HepG2 (cell line): Measurements from ENCODE around the gene PCSK6. TPM values are rescaled to one million over a fixed set of nuclear protein-coding genes. Genes with fewer than 3 reads are reported as not detected.

Experiments used
- ATAC-seq: fragments of 200-7000 bp; cut with Tn5 transposase; 3 replicates; pipeline ENCODE4 v1.9.1; 2020; ENCODE audit warnings: mild to moderate bottlenecking, moderate library complexity
- BruUV-seq: library from RNA; stranded (reverse); fragments of 400-500 nt; replicated peaks from 2 replicates; lab custom pipeline; 2021; lab: Mats Ljungman, UMichigan
- CTCF ChIA-PET: fragments of 300-600 bp; formaldehyde crosslinking; extraction: SDS; loops from one replicate; lab custom pipeline; 2021; ENCODE audit warnings: low total read pairs, inconsistent platforms, low intra/inter-chr PET ratio; lab: Yijun Ruan, JAX
- POLR2A ChIA-PET: fragments of 350-600 bp; sonication (Branson Sonifier 250); formaldehyde crosslinking; loops from one replicate; lab custom pipeline; 2020; ENCODE audit warnings: antibody characterized with exemption, inconsistent platforms; lab: Yijun Ruan, JAX
- DNase-seq: peaks from one replicate; pipeline ENCODE4 v3.0.0-alpha.2; 2015; ENCODE audit warnings: low spot score
- FAIRE-seq: peaks from 3 replicates; lab custom pipeline; 2011; peaks lifted over from hg19 to GRCh38; lab: Jason Lieb, UNC
- H2AFZ ChIP-seq: one replicate; pipeline ENCODE4 v1.6.1; 2011; ENCODE audit warnings: low read length, inconsistent platforms
- H3K27ac ChIP-seq: fragments of 300-600 bp; 3 replicates; pipeline ENCODE4 v1.8.0; 2011; ENCODE audit warnings: mixed run types, mild to moderate bottlenecking, mixed read lengths, low read length, inconsistent platforms; ENCODE audit not compliant: insufficient read depth; ENCODE audit errors: extremely low read length
- H3K27me3 ChIP-seq, 2 experiments: fragments of 200-600 bp in 1 of 2; 2 replicates in 1 of 2; 3 replicates in 1 of 2; pipeline versions ENCODE4 v1.6.0 to v1.8.0; 2011; ENCODE audit warnings: low read length in 2 of 2, mild to moderate bottlenecking in 2 of 2, moderate library complexity in 2 of 2, inconsistent platforms in 1 of 2; ENCODE audit not compliant: insufficient read depth in 2 of 2, control insufficient read depth in 1 of 2
- H3K36me3 ChIP-seq, 2 experiments: fragments of 200-600 bp in 1 of 2; replicated peaks in 1 of 2; 2 replicates in 1 of 2; 3 replicates in 1 of 2; pipeline versions ENCODE4 v1.5.1 to v1.8.0; 2011; ENCODE audit warnings: low read length in 2 of 2, inconsistent platforms in 1 of 2; ENCODE audit not compliant: insufficient read depth in 2 of 2, control insufficient read depth in 1 of 2
- H3K4me1 ChIP-seq: 2 replicates; pipeline ENCODE4 v1.5.1; 2012; ENCODE audit warnings: low read length, inconsistent platforms; ENCODE audit not compliant: insufficient read depth
- H3K4me2 ChIP-seq: 2 replicates; pipeline ENCODE4 v1.6.0; 2011; ENCODE audit warnings: low read depth, low read length, inconsistent platforms
- H3K4me3 ChIP-seq, 3 experiments: fragments of 200-600 bp in 1 of 3; sonication (generic), shearing (Covaris generic) in 1 of 3; replicated peaks in 1 of 3; 2 replicates each; pipeline ENCODE4 v1.5.1; 2011 to 2016; ENCODE audit warnings: low read length in 3 of 3, inconsistent platforms in 2 of 3, low read depth in 2 of 3, mild to moderate bottlenecking in 2 of 3, control low read depth in 1 of 3, mixed read lengths in 1 of 3; ENCODE audit not compliant: insufficient read depth in 1 of 3
- H3K79me2 ChIP-seq: one replicate; pipeline ENCODE4 v1.6.1; 2011; ENCODE audit warnings: low read length, inconsistent platforms; ENCODE audit not compliant: insufficient read depth
- H3K9ac ChIP-seq: 2 replicates; pipeline ENCODE4 v1.6.0; 2011; ENCODE audit warnings: mild to moderate bottlenecking, low read depth, low read length, inconsistent platforms; ENCODE audit not compliant: insufficient read depth
- H3K9me3 ChIP-seq: 2 replicates; pipeline ENCODE4 v1.5.1; 2012; ENCODE audit warnings: mild to moderate bottlenecking, low read length
- H4K20me1 ChIP-seq: 2 replicates; pipeline ENCODE4 v1.6.0; 2011; ENCODE audit warnings: inconsistent platforms, mild to moderate bottlenecking, low read length, moderate library complexity; ENCODE audit not compliant: insufficient read depth
- CCDC6 ChIP-seq: sonication (generic); formaldehyde crosslinking; IDR thresholded peaks from 2 replicates; pipeline ENCODE4 v1.8.1; 2022; ENCODE audit warnings: mild to moderate bottlenecking, missing genetic modification reagents, moderate library complexity
- CENPT ChIP-seq: sonication (generic); formaldehyde crosslinking; IDR thresholded peaks from 2 replicates; pipeline ENCODE4 v1.8.0; 2022; ENCODE audit warnings: low read depth, mild to moderate bottlenecking, moderate library complexity, missing genetic modification reagents
- CREB1 ChIP-seq, 2 experiments: fragments of 450-650 bp in 1 of 2; IDR thresholded peaks; 2 replicates each; pipeline ENCODE4 v1.6.1; 2016 to 2017; ENCODE audit warnings: control low read depth in 1 of 2, mild to moderate bottlenecking in 1 of 2, missing compliant biosample characterization in 1 of 2, missing genetic modification characterization in 1 of 2
- GATAD1 ChIP-seq: IDR thresholded peaks from 2 replicates; pipeline ENCODE4 v1.6.1; 2016; ENCODE audit warnings: missing genetic modification reagents, missing compliant biosample characterization
- IRF1 ChIP-seq: sonication (generic); formaldehyde crosslinking; IDR thresholded peaks from 2 replicates; pipeline ENCODE4 v1.4.0; 2020; ENCODE audit warnings: low read depth, mild to moderate bottlenecking, missing genetic modification reagents
- MIER3 ChIP-seq: IDR thresholded peaks from 2 replicates; pipeline ENCODE4 v1.6.1; 2016; ENCODE audit warnings: missing compliant biosample characterization, borderline replicate concordance
- PCBP2 ChIP-seq: fragments of 200-400 bp; formaldehyde crosslinking; optimal IDR thresholded peaks from 2 replicates; pipeline ENCODE3; 2018; ENCODE audit warnings: low read length, low read depth; ENCODE audit not compliant: poor library complexity, severe bottlenecking
- PHF20 ChIP-seq: sonication (generic); formaldehyde crosslinking; IDR thresholded peaks from 2 replicates; pipeline ENCODE4 v1.5.0; 2020; ENCODE audit warnings: mild to moderate bottlenecking, missing genetic modification reagents
- RBFOX2 ChIP-seq: fragments of 200-400 bp; formaldehyde crosslinking; IDR thresholded peaks from 2 replicates; pipeline ENCODE4 v1.6.1; 2017; ENCODE audit warnings: low read depth, mild to moderate bottlenecking, low read length
- REL ChIP-seq: sonication (generic); formaldehyde crosslinking; conservative IDR thresholded peaks from 2 replicates; pipeline ENCODE4 v1.8.0; 2022; ENCODE audit warnings: mild to moderate bottlenecking, missing genetic modification reagents, moderate library complexity
- SMAD9 ChIP-seq: sonication (generic); formaldehyde crosslinking; IDR thresholded peaks from 2 replicates; pipeline ENCODE4 v1.5.1; 2020; ENCODE audit warnings: mild to moderate bottlenecking, missing genetic modification reagents
- ZNF280D ChIP-seq: sonication (generic); formaldehyde crosslinking; IDR thresholded peaks from 2 replicates; pipeline ENCODE4 v1.5.1; 2020; ENCODE audit warnings: mild to moderate bottlenecking, missing genetic modification reagents
- ZNF34 ChIP-seq: sonication (generic); formaldehyde crosslinking; IDR thresholded peaks from 2 replicates; pipeline ENCODE4 v1.4.0; 2020; ENCODE audit warnings: mild to moderate bottlenecking, missing genetic modification reagents, borderline replicate concordance
- ZNF546 ChIP-seq: sonication (generic); formaldehyde crosslinking; conservative IDR thresholded peaks from 2 replicates; pipeline ENCODE4 v1.8.1; 2023; ENCODE audit warnings: mild to moderate bottlenecking, missing genetic modification reagents
- ZNF747 ChIP-seq: sonication (generic); formaldehyde crosslinking; IDR thresholded peaks from 2 replicates; pipeline ENCODE4 v1.8.1; 2023; ENCODE audit warnings: missing genetic modification reagents, mild to moderate bottlenecking, borderline replicate concordance
- WGBS: methylation state at CpG from one replicate; pipeline ENCODE4 v1.1.6; 2017; ENCODE audit warnings: low lambda C conversion rate; 5-methylcytosine and 5-hydroxymethylcytosine counted together
- in situ Hi-C: cut with HindIII; loops from 2 replicates; pipeline ENCODE4 v1.10.0; 2017; ENCODE audit warnings: low pct_unique_long_range_greater_than_20kb; ENCODE audit not compliant: extremely low pct_ligation_motif_present
- intact Hi-C: fragments of 100-400 bp; cut with micrococcal nuclease; formaldehyde crosslinking; loops from one replicate; pipeline ENCODE4 v1.10.0; 2022; ENCODE audit not compliant: unreplicated experiment
- polyA plus RNA-seq, 8 experiments: library from polyadenylated mRNA; depleted of rRNA in 3 of 8; stranded (reverse) in 7 of 8; unstranded in 1 of 8; fragments of >200 nt; fragmentation: Illumina TruSeq in 4 of 8; extraction: Trizol in 4 of 8; gene quantifications; 2 replicates each; pipeline versions ENCODE4 v1.2.1 to v1.2.3, GENCODE V29; 2011 to 2016; ENCODE audit warnings: low read depth in 4 of 8, missing spikeins in 1 of 8, mixed read lengths in 1 of 8; ENCODE audit not compliant: insufficient read depth in 1 of 8
- total RNA-seq, 5 experiments: library from RNA; depleted of rRNA; stranded (reverse); fragments of >200 nt; fragmentation: Illumina TruSeq; extraction: Trizol; gene quantifications; 2 replicates each; pipeline ENCODE4 v1.2.3, GENCODE V29; 2016; ENCODE audit warnings: low read depth in 1 of 5
- TF ChIP-seq, protein P1 (sequence below): sonication (generic); formaldehyde crosslinking; IDR thresholded peaks from 2 replicates; pipeline ENCODE4 v1.8.1; 2023; ENCODE audit warnings: mild to moderate bottlenecking, missing genetic modification reagents
- TF ChIP-seq, protein P2 (sequence below): IDR thresholded peaks from 2 replicates; pipeline ENCODE4 v1.6.1; 2016; ENCODE audit warnings: low read depth, control low read depth

The PCSK6 gene
- total and polyA plus RNA-seq, 2 of the 13 experiments (the other 11 are each of a cell fraction or from before 2014, with no cell fraction given): 56.5 to 155 TPM

GRCh38 chr15:101494251-101494796, 4.8 kb upstream of the PCSK6 start:
- in situ Hi-C loops: loop anchor here (10.0 kb wide), 1 partner anchor 200 kb away; the partner anchor contains the start of gene SNRPA1
- no peak for ATAC-seq
- CTCF ChIA-PET: no interaction called here

More at GRCh38 chr15:101494251-101494796, 4.8 kb upstream of the PCSK6 start:
- Histone ChIP-seq H3K36me3 (no peaks in the 10 kb centered on the region), H3K9me3 (no peaks in the 10 kb centered on the region), H3K27ac (no peak overlapping the region), H3K4me1 (peaks cover 63% of the 10 kb centered on the region), H3K4me2 (no peak overlapping the region), H3K4me3 (no peak overlapping the region), H3K9ac (no peak overlapping the region), H3K79me2 (peaks cover 4% of the 10 kb centered on the region), H3K27me3 (no peaks in the 10 kb centered on the region), H4K20me1 (no peaks in the 10 kb centered on the region), H2AFZ (no peak overlapping the region)
- POLR2A ChIA-PET: interaction anchor here (1.2 to 1.3 kb wide), 2 partner anchors 34 to 55 kb away, joined by 4 read pairs; no protein-coding TSS in a partner anchor
- WGBS: 80% methylated on average over 10 of the region's 10 CpGs
- intact Hi-C loops: no loop called here
- no TSS peak for BruUV-seq
- FAIRE-seq (no peak), DNase-seq (no peak)
- TF ChIP-seq MIER3 (CRISPR knock-in tag) (no peak), REL (CRISPR knock-in tag) (no peak), ZNF34 (CRISPR knock-in tag) (no peak), IRF1 (CRISPR knock-in tag) (no peak), SMAD9 (CRISPR knock-in tag) (no peak), ZNF747 (CRISPR knock-in tag) (no peak), PCBP2 (no peak), ZNF546 (CRISPR knock-in tag) (no peak), GATAD1 (CRISPR knock-in tag) (no peak), RBFOX2 (no peak), CREB1 (IDR thresholded peaks at IDR 0.05) (no peak), CREB1 (CRISPR knock-in tag; IDR thresholded peaks at IDR 0.05) (no peak), ZNF280D (no peak), CCDC6 (CRISPR knock-in tag) (no peak), CENPT (CRISPR knock-in tag) (no peak), PHF20 (CRISPR knock-in tag) (no peak)
- TF ChIP-seq, protein P1, sequence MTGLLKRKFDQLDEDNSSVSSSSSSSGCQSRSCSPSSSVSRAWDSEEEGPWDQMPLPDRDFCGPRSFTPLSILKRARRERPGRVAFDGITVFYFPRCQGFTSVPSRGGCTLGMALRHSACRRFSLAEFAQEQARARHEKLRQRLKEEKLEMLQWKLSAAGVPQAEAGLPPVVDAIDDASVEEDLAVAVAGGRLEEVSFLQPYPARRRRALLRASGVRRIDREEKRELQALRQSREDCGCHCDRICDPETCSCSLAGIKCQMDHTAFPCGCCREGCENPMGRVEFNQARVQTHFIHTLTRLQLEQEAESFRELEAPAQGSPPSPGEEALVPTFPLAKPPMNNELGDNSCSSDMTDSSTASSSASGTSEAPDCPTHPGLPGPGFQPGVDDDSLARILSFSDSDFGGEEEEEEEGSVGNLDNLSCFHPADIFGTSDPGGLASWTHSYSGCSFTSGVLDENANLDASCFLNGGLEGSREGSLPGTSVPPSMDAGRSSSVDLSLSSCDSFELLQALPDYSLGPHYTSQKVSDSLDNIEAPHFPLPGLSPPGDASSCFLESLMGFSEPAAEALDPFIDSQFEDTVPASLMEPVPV (CRISPR knock-in tag): no peak
- TF ChIP-seq, protein P2, sequence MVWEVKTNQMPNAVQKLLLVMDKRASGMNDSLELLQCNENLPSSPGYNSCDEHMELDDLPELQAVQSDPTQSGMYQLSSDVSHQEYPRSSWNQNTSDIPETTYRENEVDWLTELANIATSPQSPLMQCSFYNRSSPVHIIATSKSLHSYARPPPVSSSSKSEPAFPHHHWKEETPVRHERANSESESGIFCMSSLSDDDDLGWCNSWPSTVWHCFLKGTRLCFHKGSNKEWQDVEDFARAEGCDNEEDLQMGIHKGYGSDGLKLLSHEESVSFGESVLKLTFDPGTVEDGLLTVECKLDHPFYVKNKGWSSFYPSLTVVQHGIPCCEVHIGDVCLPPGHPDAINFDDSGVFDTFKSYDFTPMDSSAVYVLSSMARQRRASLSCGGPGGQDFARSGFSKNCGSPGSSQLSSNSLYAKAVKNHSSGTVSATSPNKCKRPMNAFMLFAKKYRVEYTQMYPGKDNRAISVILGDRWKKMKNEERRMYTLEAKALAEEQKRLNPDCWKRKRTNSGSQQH (CRISPR knock-in tag): no peak
